Neuron (in vitro differentiated cells): ENCODE results near the gene METTL25B.
A peak's percentile ranks its signal among the peaks of the same experiment; 100 is the strongest.

Experiments used
- H2AFZ ChIP-seq: one replicate; pipeline ENCODE4 v1.6.1; 2013; ENCODE audit warnings: low read depth, mild to moderate bottlenecking, inconsistent platforms, low read length, moderate library complexity
- H3K27me3 ChIP-seq: one replicate; pipeline ENCODE4 v1.6.1; 2013; ENCODE audit warnings: low read length; ENCODE audit not compliant: insufficient read depth
- H3K36me3 ChIP-seq: one replicate; pipeline ENCODE4 v1.6.1; 2013; ENCODE audit warnings: low read length; ENCODE audit not compliant: insufficient read depth
- H3K4me1 ChIP-seq: one replicate; pipeline ENCODE4 v1.6.1; 2013; ENCODE audit warnings: low read length; ENCODE audit not compliant: insufficient read depth
- H3K4me3 ChIP-seq: 2 replicates; pipeline ENCODE4 v1.5.1; 2013; ENCODE audit warnings: mild to moderate bottlenecking, low read length, moderate library complexity
- H3K9me3 ChIP-seq: one replicate; pipeline ENCODE4 v1.6.1; 2013; ENCODE audit warnings: low read length

METTL25B gene

GRCh38 chr1:156743367-156744302, 15.4 kb downstream of the METTL25B start:
- Histone ChIP-seq H3K4me1 (peaks cover 41% of the 10 kb centered on the region), H2AFZ (no peak overlapping the region), H3K9me3 (no peaks in the 10 kb centered on the region), H3K36me3 (peaks cover 29% of the 10 kb centered on the region), H3K27me3 (no peaks in the 10 kb centered on the region), H3K4me3 (no peak overlapping the region)

GRCh38 chr1:156744344-156744743, 16.1 kb downstream of the METTL25B start:
- Histone ChIP-seq H2AFZ (no peak overlapping the region), H3K27me3 (no peaks in the 10 kb centered on the region), H3K4me1 (peaks cover 48% of the 10 kb centered on the region), H3K36me3 (peaks cover 26% of the 10 kb centered on the region), H3K4me3 (no peak overlapping the region), H3K9me3 (no peaks in the 10 kb centered on the region)

- no peak overlapping the region for H3K4me3 ChIP-seq
- no peaks in the 10 kb centered on the region for H3K9me3 ChIP-seq
- H3K4me1 ChIP-seq, result peaks cover 51% of the 10 kb centered on the region
- H2AFZ ChIP-seq, result no peak overlapping the region
- no peaks in the 10 kb centered on the region for H3K27me3 ChIP-seq
- peaks cover 26% of the 10 kb centered on the region for H3K36me3 ChIP-seq
Measured at GRCh38 chr1:156744786-156745419, 16.6 kb downstream of the METTL25B start.

- H3K27me3 ChIP-seq, result no peaks in the 10 kb centered on the region
- H3K36me3 ChIP-seq, result peaks cover 26% of the 10 kb centered on the region
- H2AFZ ChIP-seq, result no peak overlapping the region
- no peaks in the 10 kb centered on the region for H3K9me3 ChIP-seq
- H3K4me3 ChIP-seq, result no peak overlapping the region
- peaks cover 53% of the 10 kb centered on the region for H3K4me1 ChIP-seq
Measured at GRCh38 chr1:156745881-156746280, 17.6 kb downstream of the METTL25B start.

- H3K4me1 ChIP-seq, result peaks cover 53% of the 10 kb centered on the region
- H3K36me3 ChIP-seq, result peaks cover 26% of the 10 kb centered on the region
- H3K4me3 ChIP-seq, result peak overlapping the region; percentile 47
- H3K9me3 ChIP-seq, result no peaks in the 10 kb centered on the region
- H3K27me3 ChIP-seq, result no peaks in the 10 kb centered on the region
- H2AFZ ChIP-seq, result no peak overlapping the region
Measured at GRCh38 chr1:156746406-156746727, 18.1 kb downstream of the METTL25B start.

- H3K4me3 ChIP-seq, result peak overlapping the region; percentile 47
- peaks cover 22% of the 10 kb centered on the region for H3K36me3 ChIP-seq
- H3K27me3 ChIP-seq, result no peaks in the 10 kb centered on the region
- H3K9me3 ChIP-seq, result no peaks in the 10 kb centered on the region
- H3K4me1 ChIP-seq, result peaks cover 47% of the 10 kb centered on the region
- no peak overlapping the region for H2AFZ ChIP-seq
Measured at GRCh38 chr1:156746728-156747631, 18.7 kb downstream of the METTL25B start.

GRCh38 chr1:156747742-156748669, 19.7 kb downstream of the METTL25B start:
- H3K9me3 ChIP-seq, result no peaks in the 10 kb centered on the region
- H2AFZ ChIP-seq, result no peak overlapping the region
- H3K4me1 ChIP-seq, result peaks cover 55% of the 10 kb centered on the region
- H3K36me3 ChIP-seq, result peaks cover 18% of the 10 kb centered on the region
- peak overlapping the region; percentile 47 for H3K4me3 ChIP-seq
- no peaks in the 10 kb centered on the region for H3K27me3 ChIP-seq

GRCh38 chr1:156748670-156749418, 20.6 kb downstream of the METTL25B start:
- Histone ChIP-seq H3K4me3 (peak overlapping the region; percentile 79), H3K4me1 (peaks cover 57% of the 10 kb centered on the region)

GRCh38 chr1:156749419-156750118, 21.3 kb downstream of the METTL25B start:
- H3K36me3 ChIP-seq, result peaks cover 7% of the 10 kb centered on the region
- H2AFZ ChIP-seq, result no peak overlapping the region
- H3K4me3 ChIP-seq, result peak overlapping the region; percentile 79
- peaks cover 57% of the 10 kb centered on the region for H3K4me1 ChIP-seq
- no peaks in the 10 kb centered on the region for H3K27me3 ChIP-seq
- no peaks in the 10 kb centered on the region for H3K9me3 ChIP-seq

More at GRCh38 chr1:156748670-156749418, 20.6 kb downstream of the METTL25B start:
- Histone ChIP-seq H3K36me3 (peaks cover 10% of the 10 kb centered on the region), H3K9me3 (no peaks in the 10 kb centered on the region), H2AFZ (no peak overlapping the region), H3K27me3 (no peaks in the 10 kb centered on the region)

GRCh38 chr1:156750191-156750672, 22.0 kb downstream of the METTL25B start:
- Histone ChIP-seq H3K4me3 (peak overlapping the region; percentile 79), H3K36me3 (peaks cover 2% of the 10 kb centered on the region), H3K27me3 (no peaks in the 10 kb centered on the region), H3K9me3 (no peaks in the 10 kb centered on the region), H3K4me1 (peaks cover 57% of the 10 kb centered on the region), H2AFZ (no peak overlapping the region)
